H9 (cell line): ENCODE data around the gene WDR5B. TPM values are rescaled to one million over a fixed set of nuclear protein-coding genes. Genes with fewer than 3 reads are reported as not detected.
A peak's percentile ranks its signal among the peaks of the same experiment; 100 is the strongest.

ENCODE experiments used
- DNase-seq: peaks from one replicate; pipeline ENCODE4 v3.0.0-alpha.2; 2017
- H2AFZ ChIP-seq: one replicate; pipeline ENCODE4 v1.6.1; 2013; ENCODE audit warnings: mild to moderate bottlenecking, low read length, control low read depth, moderate library complexity
- H2AK5ac ChIP-seq: 2 replicates; pipeline ENCODE4 v1.6.1; 2013; ENCODE audit warnings: low read length, control low read depth, mixed read lengths; ENCODE audit not compliant: insufficient read length
- H2BK120ac ChIP-seq: one replicate; pipeline ENCODE4 v1.6.1; 2013; ENCODE audit warnings: low read depth, mild to moderate bottlenecking, low read length, control low read depth, inconsistent platforms; ENCODE audit not compliant: poor library complexity, severe bottlenecking
- H2BK12ac ChIP-seq: 2 replicates; pipeline ENCODE4 v1.6.1; 2013; ENCODE audit warnings: low read length, control low read depth, mixed read lengths, low read depth; ENCODE audit not compliant: insufficient read length
- H2BK15ac ChIP-seq: 2 replicates; pipeline ENCODE4 v1.6.1; 2013; ENCODE audit warnings: low read depth, low read length, control low read depth
- H2BK20ac ChIP-seq: one replicate; pipeline ENCODE4 v1.6.1; 2013; ENCODE audit warnings: low read depth, mild to moderate bottlenecking, low read length, control low read depth, inconsistent platforms; ENCODE audit not compliant: poor library complexity, severe bottlenecking
- H2BK5ac ChIP-seq: 2 replicates; pipeline ENCODE4 v1.6.1; 2013; ENCODE audit warnings: low read length, control low read depth, mixed read lengths; ENCODE audit not compliant: insufficient read length
- H3K14ac ChIP-seq: 2 replicates; pipeline ENCODE4 v1.6.1; 2013; ENCODE audit warnings: low read length, control low read depth; ENCODE audit not compliant: insufficient read depth
- H3K18ac ChIP-seq: 2 replicates; pipeline ENCODE4 v1.6.1; 2013; ENCODE audit warnings: low read depth, mild to moderate bottlenecking, mixed read lengths, low read length, control low read depth; ENCODE audit not compliant: insufficient read length
- H3K23ac ChIP-seq: 2 replicates; pipeline ENCODE4 v1.6.1; 2013; ENCODE audit warnings: low read length, control low read depth, mixed read lengths, low read depth; ENCODE audit not compliant: insufficient read length
- H3K23me2 ChIP-seq: 2 replicates; pipeline ENCODE4 v1.6.1; 2013; ENCODE audit warnings: low read depth, mild to moderate bottlenecking, mixed read lengths, low read length, control low read depth; ENCODE audit not compliant: insufficient read length, poor library complexity, severe bottlenecking
- H3K27ac ChIP-seq: 2 replicates; pipeline ENCODE4 v1.5.1; 2013; ENCODE audit warnings: low read length, control low read depth, mixed read lengths, low read depth; ENCODE audit not compliant: insufficient read length
- H3K27me3 ChIP-seq: 2 replicates; pipeline ENCODE4 v1.6.1; 2013; ENCODE audit warnings: low read length, control low read depth, inconsistent platforms; ENCODE audit not compliant: insufficient read depth
- H3K4ac ChIP-seq: 2 replicates; pipeline ENCODE4 v1.6.1; 2013; ENCODE audit warnings: low read depth, mild to moderate bottlenecking, control low read depth, inconsistent platforms, low read length, moderate library complexity
- H3K4me1 ChIP-seq: 2 replicates; pipeline ENCODE4 v1.6.1; 2013; ENCODE audit warnings: low read length, control low read depth, inconsistent platforms; ENCODE audit not compliant: insufficient read depth
- H3K4me2 ChIP-seq: 2 replicates; pipeline ENCODE4 v1.6.1; 2013; ENCODE audit warnings: low read length, control low read depth, mixed read lengths; ENCODE audit not compliant: insufficient read length, insufficient read depth
- H3K56ac ChIP-seq: 2 replicates; pipeline ENCODE4 v1.6.1; 2013; ENCODE audit warnings: low read depth, mild to moderate bottlenecking, mixed read lengths, low read length, control low read depth; ENCODE audit not compliant: insufficient read length
- H3K79me1 ChIP-seq: 2 replicates; pipeline ENCODE4 v1.6.1; 2013; ENCODE audit warnings: low read depth, mild to moderate bottlenecking, moderate library complexity, low read length, control low read depth, inconsistent platforms; ENCODE audit not compliant: insufficient read depth, poor library complexity, severe bottlenecking
- H3K79me2 ChIP-seq: 2 replicates; pipeline ENCODE4 v1.6.1; 2013; ENCODE audit warnings: low read length, control low read depth, inconsistent platforms; ENCODE audit not compliant: insufficient read depth
- H3K9ac ChIP-seq: 2 replicates; pipeline ENCODE4 v1.6.1; 2013; ENCODE audit warnings: low read length, control low read depth, mixed read lengths; ENCODE audit not compliant: insufficient read length; ENCODE audit errors: extremely low read depth
- H3K9me3 ChIP-seq: one replicate; pipeline ENCODE4 v1.6.1; 2013; ENCODE audit warnings: low read depth, low read length, inconsistent platforms; ENCODE audit not compliant: control insufficient read depth
- H3T11ph ChIP-seq: one replicate; pipeline ENCODE4 v1.6.1; 2013; ENCODE audit warnings: mild to moderate bottlenecking, low read length, control low read depth, inconsistent platforms
- H4K20me1 ChIP-seq: one replicate; pipeline ENCODE4 v1.6.1; 2013; ENCODE audit not compliant: control insufficient read depth, insufficient read length, insufficient read depth
- H4K5ac ChIP-seq: 2 replicates; pipeline ENCODE4 v1.6.1; 2013; ENCODE audit warnings: low read depth, mild to moderate bottlenecking, mixed read lengths, low read length, control low read depth; ENCODE audit not compliant: insufficient read length
- H4K8ac ChIP-seq: replicated peaks from 2 replicates; pipeline ENCODE4 v1.6.1; 2013; ENCODE audit warnings: low read length, control low read depth, mixed read lengths, low read depth; ENCODE audit not compliant: insufficient read length
- H4K91ac ChIP-seq: 2 replicates; pipeline ENCODE4 v1.6.1; 2013; ENCODE audit warnings: low read depth, mild to moderate bottlenecking, moderate library complexity, mixed read lengths, low read length, control low read depth; ENCODE audit not compliant: insufficient read length
- H3K27ac Mint-ChIP-seq, 3 experiments: 2 replicates in 2 of 3; 3 replicates in 1 of 3; pipeline ENCODE4 v1.8.0; 2020 to 2021; ENCODE audit warnings: mixed read lengths in 3 of 3, mild to moderate bottlenecking in 1 of 3, moderate library complexity in 1 of 3
- H3K27me3 Mint-ChIP-seq: 2 replicates; pipeline ENCODE4 v1.8.0; 2021; ENCODE audit warnings: low read depth, mild to moderate bottlenecking, moderate library complexity, mixed read lengths
- H3K36me3 Mint-ChIP-seq, 3 experiments: 2 replicates in 2 of 3; 3 replicates in 1 of 3; pipeline ENCODE4 v1.8.0; 2020 to 2021; ENCODE audit warnings: low read depth in 3 of 3, mixed read lengths in 3 of 3; ENCODE audit not compliant: insufficient read depth in 1 of 3
- H3K4me1 Mint-ChIP-seq, 2 experiments: 2 replicates each; pipeline ENCODE4 v1.8.0; 2020; ENCODE audit warnings: mixed read lengths in 2 of 2
- H3K4me3 Mint-ChIP-seq, 2 experiments: 2 replicates in 1 of 2; 3 replicates in 1 of 2; pipeline ENCODE4 v1.8.0; 2020 to 2021; ENCODE audit warnings: mild to moderate bottlenecking in 2 of 2, mixed read lengths in 2 of 2, moderate library complexity in 1 of 2
- H3K9me3 Mint-ChIP-seq, 2 experiments: 2 replicates in 1 of 2; 3 replicates in 1 of 2; pipeline ENCODE4 v1.8.0; 2020; ENCODE audit warnings: mild to moderate bottlenecking in 2 of 2, mixed read lengths in 2 of 2, moderate library complexity in 1 of 2
- WGBS: extraction: QIAGEN DNeasy Blood & Tissue Kit; methylation state at CpG from one replicate; pipeline ENCODE4 v1.1.7; 2013; ENCODE audit warnings: missing lambda C conversion rate, low lambda C conversion rate, mixed read lengths; ENCODE audit not compliant: insufficient read length; ENCODE audit errors: extremely low coverage; 5-methylcytosine and 5-hydroxymethylcytosine counted together
- total RNA-seq: library from RNA; stranded (reverse); gene quantifications from 2 replicates; pipeline ENCODE4 v1.2.1, GENCODE V29; 2021
- TF ChIP-seq, protein P1 (sequence below): fragments of 200-600 bp; sonication (generic); conservative IDR thresholded peaks from 3 replicates; pipeline ENCODE4 v1.8.0; 2021; ENCODE audit warnings: antibody characterized with exemption, mild to moderate bottlenecking

Gene WDR5B
- total RNA-seq, 1 experiment from 2014 or later, result 3.7 TPM

DNA sequence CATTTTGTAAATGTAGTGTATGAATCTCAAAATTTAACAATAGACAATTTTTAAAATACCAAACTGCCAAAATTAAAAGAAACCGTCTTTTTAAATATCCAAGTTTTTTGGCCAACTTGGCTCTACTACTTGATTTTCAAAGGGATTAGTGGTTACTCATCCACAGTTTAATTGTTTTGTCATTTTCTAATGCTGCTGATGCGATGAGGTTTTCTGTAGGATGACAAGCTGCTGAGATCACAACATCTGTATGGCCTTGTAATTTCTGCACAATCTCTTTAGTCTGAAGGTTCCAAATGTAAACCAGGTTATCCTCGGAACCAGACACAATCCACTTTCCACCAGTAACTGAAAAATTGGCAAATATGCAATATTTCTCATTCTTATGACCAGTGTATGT, 1.5 kb downstream of the WDR5B start:
- Histone ChIP-seq H3K9me3 (no peaks in the 10 kb centered on the region), H2AK5ac (no peak overlapping the region), H3K14ac (no peak overlapping the region), H2AFZ (no peak overlapping the region), H4K91ac (no peak overlapping the region), H3K23me2 (peaks cover 8% of the 10 kb centered on the region), H3K4ac (no peak overlapping the region), H2BK120ac (no peak overlapping the region), H2BK5ac (no peak overlapping the region), H2BK15ac (no peak overlapping the region), H3K4me2 (no peak overlapping the region), H3K27ac (no peak overlapping the region), H2BK12ac (no peak overlapping the region), H3K27me3 (no peaks in the 10 kb centered on the region), H3K9ac (no peak overlapping the region), H3K79me2 (no peaks in the 10 kb centered on the region), H4K8ac (no peak overlapping the region), H3T11ph (no peak overlapping the region), H3K4me1 (no peaks in the 10 kb centered on the region), H4K5ac (no peak overlapping the region), H2BK20ac (no peak overlapping the region), H3K23ac (no peak overlapping the region), H3K79me1 (no peaks in the 10 kb centered on the region), H3K56ac (no peak overlapping the region), H3K18ac (no peak overlapping the region), H4K20me1 (no peaks in the 10 kb centered on the region)
- no peak for DNase-seq
- peaks cover under 1 to 15% (median 14%) of the 10 kb centered on the region in 3 experiments; a peak in 6 of 7 replicates for H3K36me3 Mint-ChIP-seq
- H3K27ac Mint-ChIP-seq, result no peak overlapping the region
- TF ChIP-seq, protein P1, sequence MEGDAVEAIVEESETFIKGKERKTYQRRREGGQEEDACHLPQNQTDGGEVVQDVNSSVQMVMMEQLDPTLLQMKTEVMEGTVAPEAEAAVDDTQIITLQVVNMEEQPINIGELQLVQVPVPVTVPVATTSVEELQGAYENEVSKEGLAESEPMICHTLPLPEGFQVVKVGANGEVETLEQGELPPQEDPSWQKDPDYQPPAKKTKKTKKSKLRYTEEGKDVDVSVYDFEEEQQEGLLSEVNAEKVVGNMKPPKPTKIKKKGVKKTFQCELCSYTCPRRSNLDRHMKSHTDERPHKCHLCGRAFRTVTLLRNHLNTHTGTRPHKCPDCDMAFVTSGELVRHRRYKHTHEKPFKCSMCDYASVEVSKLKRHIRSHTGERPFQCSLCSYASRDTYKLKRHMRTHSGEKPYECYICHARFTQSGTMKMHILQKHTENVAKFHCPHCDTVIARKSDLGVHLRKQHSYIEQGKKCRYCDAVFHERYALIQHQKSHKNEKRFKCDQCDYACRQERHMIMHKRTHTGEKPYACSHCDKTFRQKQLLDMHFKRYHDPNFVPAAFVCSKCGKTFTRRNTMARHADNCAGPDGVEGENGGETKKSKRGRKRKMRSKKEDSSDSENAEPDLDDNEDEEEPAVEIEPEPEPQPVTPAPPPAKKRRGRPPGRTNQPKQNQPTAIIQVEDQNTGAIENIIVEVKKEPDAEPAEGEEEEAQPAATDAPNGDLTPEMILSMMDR, result no peak
- peaks cover 16 to 18% of the 10 kb centered on the region in 2 experiments for H3K4me1 Mint-ChIP-seq
- no peaks in the 10 kb centered on the region; the same call in 1 of the 2 replicates for H3K27me3 Mint-ChIP-seq
- WGBS, result no CpG with 5 or more reads among the region's 3 CpGs
- H3K9me3 Mint-ChIP-seq, result no peaks in the 10 kb centered on the region; a peak in 1 of 5 replicates
- peak overlapping the region; percentile 96 to 98; a peak in 3 of 5 replicates for H3K4me3 Mint-ChIP-seq
